Activated naive CD4-positive, alpha-beta T cell treated with anti-CD3 and anti-CD28 coated beads, Interleukin-2, amount 50 U/mL, for 24 hours (primary cell): ENCODE measurements around the gene SNX8.
"Not testable (repeated sequence)": the region's sequence is repeated elsewhere in the genome, so short reads cannot be mapped to it uniquely, and the experiment has no call there.

Experiments used
- H3K27ac Mint-ChIP-seq: one replicate; pipeline ENCODE4 v1.8.0; 2021; ENCODE audit warnings: mild to moderate bottlenecking, mixed read lengths
- H3K27me3 Mint-ChIP-seq: one replicate; pipeline ENCODE4 v1.8.0; 2021; ENCODE audit warnings: mixed read lengths
- H3K36me3 Mint-ChIP-seq: one replicate; pipeline ENCODE4 v1.8.0; 2021; ENCODE audit warnings: mixed read lengths
- H3K4me1 Mint-ChIP-seq: one replicate; pipeline ENCODE4 v1.8.0; 2021; ENCODE audit warnings: mixed read lengths
- H3K4me3 Mint-ChIP-seq: one replicate; pipeline ENCODE4 v1.8.0; 2021; ENCODE audit warnings: mild to moderate bottlenecking, mixed read lengths
- H3K9me3 Mint-ChIP-seq: one replicate; pipeline ENCODE4 v1.8.0; 2021; ENCODE audit warnings: mixed read lengths

The SNX8 gene

GRCh38 chr7:2282185-2282751, 32.0 kb downstream of the SNX8 start:
- H3K4me3 Mint-ChIP-seq = no peak overlapping the region
- H3K9me3 Mint-ChIP-seq = no peaks in the 10 kb centered on the region
- peaks cover 1% of the 10 kb centered on the region for H3K36me3 Mint-ChIP-seq
- H3K27ac Mint-ChIP-seq = no peak overlapping the region
- H3K27me3 Mint-ChIP-seq = no peaks in the 10 kb centered on the region
- H3K4me1 Mint-ChIP-seq = peaks cover 4% of the 10 kb centered on the region

GRCh38 chr7:2281541-2281940, 32.7 kb downstream of the SNX8 start:
- Mint-ChIP-seq H3K36me3 (peaks cover 1% of the 10 kb centered on the region), H3K9me3 (no peaks in the 10 kb centered on the region), H3K4me3 (no peak overlapping the region), H3K4me1 (peaks cover 4% of the 10 kb centered on the region), H3K27ac (no peak overlapping the region), H3K27me3 (no peaks in the 10 kb centered on the region)

GRCh38 chr7:2280424-2280823, 33.8 kb downstream of the SNX8 start:
- H3K4me3 Mint-ChIP-seq = no peak overlapping the region
- peaks cover 1% of the 10 kb centered on the region for H3K36me3 Mint-ChIP-seq
- H3K27ac Mint-ChIP-seq = no peak overlapping the region
- H3K27me3 Mint-ChIP-seq = no peaks in the 10 kb centered on the region
- H3K4me1 Mint-ChIP-seq = peaks cover 4% of the 10 kb centered on the region
- H3K9me3 Mint-ChIP-seq = no peaks in the 10 kb centered on the region

GRCh38 chr7:2279896-2280295, 34.3 kb downstream of the SNX8 start:
- Mint-ChIP-seq H3K4me1 (peaks cover 4% of the 10 kb centered on the region), H3K9me3 (no peaks in the 10 kb centered on the region), H3K27ac (no peak overlapping the region), H3K36me3 (peaks cover 1% of the 10 kb centered on the region), H3K4me3 (no peak overlapping the region), H3K27me3 (no peaks in the 10 kb centered on the region)

- no peak overlapping the region for H3K4me3 Mint-ChIP-seq
- no peak overlapping the region for H3K27ac Mint-ChIP-seq
- H3K9me3 Mint-ChIP-seq = no peaks in the 10 kb centered on the region
- peaks cover 3% of the 10 kb centered on the region for H3K36me3 Mint-ChIP-seq
- peaks cover 4% of the 10 kb centered on the region for H3K4me1 Mint-ChIP-seq
- H3K27me3 Mint-ChIP-seq = no peaks in the 10 kb centered on the region
These were observed 36.2 kb downstream of the SNX8 start for GRCh38 chr7:2278026-2278425.

GRCh38 chr7:2276107-2276506, 38.1 kb downstream of the SNX8 start:
- Mint-ChIP-seq H3K36me3 (peaks cover 3% of the 10 kb centered on the region), H3K4me3 (no peak overlapping the region), H3K27ac (no peak overlapping the region), H3K9me3 (no peaks in the 10 kb centered on the region), H3K4me1 (peaks cover 4% of the 10 kb centered on the region), H3K27me3 (no peaks in the 10 kb centered on the region)

- H3K27ac Mint-ChIP-seq = no peak overlapping the region
- H3K36me3 Mint-ChIP-seq = peaks cover 3% of the 10 kb centered on the region
These were observed 39.1 kb downstream of the SNX8 start for GRCh38 chr7:2275101-2275500.

GRCh38 chr7:2274666-2275065, 39.6 kb downstream of the SNX8 start:
- Mint-ChIP-seq H3K4me1 (peaks cover under 1% of the 10 kb centered on the region), H3K27ac (no peak overlapping the region), H3K9me3 (no peaks in the 10 kb centered on the region), H3K4me3 (no peak overlapping the region), H3K36me3 (peaks cover 3% of the 10 kb centered on the region), H3K27me3 (no peaks in the 10 kb centered on the region)

More at GRCh38 chr7:2275101-2275500, 39.1 kb downstream of the SNX8 start:
- Mint-ChIP-seq H3K4me3 (no peak overlapping the region), H3K9me3 (no peaks in the 10 kb centered on the region), H3K27me3 (no peaks in the 10 kb centered on the region), H3K4me1 (peaks cover 4% of the 10 kb centered on the region)

- Mint-ChIP-seq H3K27me3 (no peaks in the 10 kb centered on the region), H3K9me3 (no peaks in the 10 kb centered on the region), H3K4me3 (no peak overlapping the region), H3K4me1 (no peaks in the 10 kb centered on the region), H3K36me3 (peaks cover 5% of the 10 kb centered on the region), H3K27ac (no peak overlapping the region)
These were observed 40.4 kb downstream of the SNX8 start for GRCh38 chr7:2273866-2274265.

- Mint-ChIP-seq H3K4me3 (no peak overlapping the region), H3K9me3 (no peaks in the 10 kb centered on the region), H3K4me1 (no peaks in the 10 kb centered on the region), H3K36me3 (peaks cover 3% of the 10 kb centered on the region), H3K27me3 (no peaks in the 10 kb centered on the region), H3K27ac (no peak overlapping the region)
These were observed 42.2 kb downstream of the SNX8 start for GRCh38 chr7:2272031-2272430.

GRCh38 chr7:2271273-2272026, 42.8 kb downstream of the SNX8 start:
- Mint-ChIP-seq H3K9me3 (no peaks in the 10 kb centered on the region), H3K36me3 (peaks cover 3% of the 10 kb centered on the region), H3K4me3 (no peak overlapping the region), H3K27me3 (no peaks in the 10 kb centered on the region), H3K27ac (no peak overlapping the region), H3K4me1 (no peaks in the 10 kb centered on the region)

- Mint-ChIP-seq H3K9me3 (no peaks in the 10 kb centered on the region), H3K27me3 (no peaks in the 10 kb centered on the region), H3K27ac (no peak overlapping the region), H3K4me1 (no peaks in the 10 kb centered on the region), H3K36me3 (peaks cover 3% of the 10 kb centered on the region), H3K4me3 (no peak overlapping the region)
These were observed 43.7 kb downstream of the SNX8 start for GRCh38 chr7:2270495-2270894.

- Mint-ChIP-seq H3K4me3 (no peak overlapping the region), H3K27ac (no peak overlapping the region), H3K4me1 (no peaks in the 10 kb centered on the region), H3K36me3 (peaks cover 3% of the 10 kb centered on the region), H3K27me3 (no peaks in the 10 kb centered on the region), H3K9me3 (no peaks in the 10 kb centered on the region)
These were observed 44.2 kb downstream of the SNX8 start for GRCh38 chr7:2269991-2270460.

- not testable (repeated sequence) for H3K27ac Mint-ChIP-seq, H3K9me3 Mint-ChIP-seq, H3K4me3 Mint-ChIP-seq, H3K27me3 Mint-ChIP-seq, H3K36me3 Mint-ChIP-seq, H3K4me1 Mint-ChIP-seq
These were observed 44.9 kb downstream of the SNX8 start for GRCh38 chr7:2269089-2269990.

- Mint-ChIP-seq H3K27me3 (no peaks in the 10 kb centered on the region), H3K9me3 (no peaks in the 10 kb centered on the region), H3K27ac (no peak overlapping the region)
These were observed 47.3 kb downstream of the SNX8 start for GRCh38 chr7:2266911-2267310.

GRCh38 chr7:2264158-2264557, 50.1 kb downstream of the SNX8 start:
- no peak overlapping the region for H3K4me3 Mint-ChIP-seq
- no peak overlapping the region for H3K27ac Mint-ChIP-seq
- H3K9me3 Mint-ChIP-seq = no peaks in the 10 kb centered on the region
- H3K36me3 Mint-ChIP-seq = peaks cover 5% of the 10 kb centered on the region
- no peaks in the 10 kb centered on the region for H3K27me3 Mint-ChIP-seq
- H3K4me1 Mint-ChIP-seq = peaks cover 9% of the 10 kb centered on the region

More at GRCh38 chr7:2266911-2267310, 47.3 kb downstream of the SNX8 start:
- Mint-ChIP-seq H3K4me3 (no peak overlapping the region), H3K36me3 (peaks cover 5% of the 10 kb centered on the region), H3K4me1 (peaks cover 2% of the 10 kb centered on the region)
